GM12892 (cell line): ENCODE data around the gene MXRA8.
A peak's percentile ranks its signal among the peaks of the same experiment; 100 is the strongest.

Experiments
- DNase-seq: peaks from one replicate; pipeline ENCODE4 v3.0.0; 2011; ENCODE audit not compliant: insufficient read length
- FAIRE-seq: peaks from 2 replicates; lab custom pipeline; 2011; peaks lifted over from hg19 to GRCh38; lab: Jason Lieb, UNC
- POLR2A ChIP-seq: IDR thresholded peaks from 2 replicates; pipeline ENCODE4 v1.6.1; 2011; ENCODE audit warnings: low read depth, low read length, control low read depth
- POLR2AphosphoS5 ChIP-seq: IDR thresholded peaks from 2 replicates; pipeline ENCODE4 v1.6.1; 2011; ENCODE audit warnings: low read depth, low read length, control low read depth
- TAF1 ChIP-seq: IDR thresholded peaks from 2 replicates; pipeline ENCODE4 v1.6.1; 2011; ENCODE audit warnings: low read depth, mild to moderate bottlenecking, control low read depth, low read length, borderline replicate concordance

The MXRA8 gene

GRCh38 chr1:1334835-1335234 lies 23.5 kb downstream of the MXRA8 start:
- DNase-seq (no peak), FAIRE-seq (no peak)
- no peak for TF ChIP-seq POLR2A
- TF ChIP-seq TAF1 = no peak
- no peak for TF ChIP-seq POLR2AphosphoS5

GRCh38 chr1:1333551-1334241 lies 24.7 kb downstream of the MXRA8 start:
- DNase-seq (no peak), FAIRE-seq (no peak)
- no peak for TF ChIP-seq POLR2A
- TF ChIP-seq TAF1 = no peak
- no peak for TF ChIP-seq POLR2AphosphoS5

- TF ChIP-seq TAF1 = no peak
- TF ChIP-seq POLR2A = no peak
- no peak for TF ChIP-seq POLR2AphosphoS5
- FAIRE-seq (no peak), DNase-seq (no peak)
Observed at GRCh38 chr1:1332774-1333480, 25.4 kb downstream of the MXRA8 start.

GRCh38 chr1:1332031-1332755 lies 26.2 kb downstream of the MXRA8 start:
- DNase-seq = no peak
- TF ChIP-seq TAF1 (no peak), POLR2AphosphoS5 (no peak), POLR2A (no peak)
- FAIRE-seq = no peak

GRCh38 chr1:1331068-1331965 lies 27.0 kb downstream of the MXRA8 start, which contains the start of gene TAS1R3:
Gene TAS1R3 (plus strand): TSS chr1:1331280. CDS start chr1:1331346, 66 bp downstream.
- TF ChIP-seq TAF1 = no peak
- TF ChIP-seq POLR2AphosphoS5 = no peak
- no peak for TF ChIP-seq POLR2A
- no peak for FAIRE-seq
- DNase-seq = no peak

GRCh38 chr1:1330366-1331067 lies 27.8 kb downstream of the MXRA8 start:
- DNase-seq = no peak
- FAIRE-seq = no peak
- no peak for TF ChIP-seq TAF1
- TF ChIP-seq POLR2AphosphoS5 = no peak
- no peak for TF ChIP-seq POLR2A

- TF ChIP-seq POLR2AphosphoS5 (peak; percentile 73), POLR2A (no peak)
- FAIRE-seq (peak; percentile 21), DNase-seq (no peak)
Observed at GRCh38 chr1:1329304-1330210, 28.8 kb downstream of the MXRA8 start.

GRCh38 chr1:1328254-1328653 lies 30.1 kb downstream of the MXRA8 start:
- FAIRE-seq = no peak
- TF ChIP-seq TAF1 (no peak), POLR2AphosphoS5 (no peak)
- DNase-seq = no peak

GRCh38 chr1:1327291-1327690 lies 31.1 kb downstream of the MXRA8 start:
- no peak for DNase-seq
- FAIRE-seq = no peak
- no peak for TF ChIP-seq POLR2AphosphoS5
